GM21390 (cell line): ENCODE data around the gene CPO.

Source experiments
- ATAC-seq: cut with Tn5 transposase; IDR thresholded peaks from one replicate; pipeline ENCODE4 v1.9.1; 2021; ENCODE audit not compliant: unreplicated experiment

The CPO gene

GRCh38 chr2:206970589-206971360 is 31.5 kb downstream of the CPO start:
- no peak for ATAC-seq

- no peak for ATAC-seq
Measured at GRCh38 chr2:206971805-206972204, 32.5 kb downstream of the CPO start.

GRCh38 chr2:206974551-206974950 is 35.2 kb downstream of the CPO start:
- no peak for ATAC-seq

- no peak for ATAC-seq
Measured at GRCh38 chr2:206978746-206979145, 39.4 kb downstream of the CPO start.

GRCh38 chr2:206979365-206979764 is 40.0 kb downstream of the CPO start:
- no peak for ATAC-seq

GRCh38 chr2:206979922-206980321 is 40.6 kb downstream of the CPO start:
- no peak for ATAC-seq

- ATAC-seq: no peak
Measured at GRCh38 chr2:206980413-206980812, 41.1 kb downstream of the CPO start.

- no peak for ATAC-seq
Measured at GRCh38 chr2:206981086-206981674, 41.9 kb downstream of the CPO start.

GRCh38 chr2:206981739-206982340 is 42.5 kb downstream of the CPO start:
- no peak for ATAC-seq

GRCh38 chr2:206982360-206982955 is 43.1 kb downstream of the CPO start:
- no peak for ATAC-seq

GRCh38 chr2:206983161-206983859 is 44.0 kb downstream of the CPO start:
- no peak for ATAC-seq

GRCh38 chr2:206984206-206984605 is 44.9 kb downstream of the CPO start:
- no peak for ATAC-seq

GRCh38 chr2:206986943-206987342 is 47.6 kb downstream of the CPO start:
- no peak for ATAC-seq

- no peak for ATAC-seq
Measured at GRCh38 chr2:206987810-206988209, 48.5 kb downstream of the CPO start.

GRCh38 chr2:206988884-206989283 is 49.6 kb downstream of the CPO start:
- no peak for ATAC-seq

- no peak for ATAC-seq
Measured at GRCh38 chr2:206989311-206989710, 50.0 kb downstream of the CPO start.

GRCh38 chr2:206990360-206990759 is 51.0 kb downstream of the CPO start:
- no peak for ATAC-seq

GRCh38 chr2:206991070-206991469 is 51.8 kb downstream of the CPO start:
- no peak for ATAC-seq

- no peak for ATAC-seq
Measured at GRCh38 chr2:206993396-206993911, 54.1 kb downstream of the CPO start.

GRCh38 chr2:206993964-206994363 is 54.6 kb downstream of the CPO start:
- ATAC-seq: no peak

- no peak for ATAC-seq
Measured at GRCh38 chr2:206996556-206997065, 57.3 kb downstream of the CPO start.
